GM18858 (cell line): ENCODE results near the gene ERC2.
A peak's percentile ranks its signal among the peaks of the same experiment; 100 is the strongest.

ENCODE experiments used
- ATAC-seq: cut with Tn5 transposase; IDR thresholded peaks from one replicate; pipeline ENCODE4 v1.9.1; 2021; ENCODE audit not compliant: unreplicated experiment

Gene ERC2

DNA sequence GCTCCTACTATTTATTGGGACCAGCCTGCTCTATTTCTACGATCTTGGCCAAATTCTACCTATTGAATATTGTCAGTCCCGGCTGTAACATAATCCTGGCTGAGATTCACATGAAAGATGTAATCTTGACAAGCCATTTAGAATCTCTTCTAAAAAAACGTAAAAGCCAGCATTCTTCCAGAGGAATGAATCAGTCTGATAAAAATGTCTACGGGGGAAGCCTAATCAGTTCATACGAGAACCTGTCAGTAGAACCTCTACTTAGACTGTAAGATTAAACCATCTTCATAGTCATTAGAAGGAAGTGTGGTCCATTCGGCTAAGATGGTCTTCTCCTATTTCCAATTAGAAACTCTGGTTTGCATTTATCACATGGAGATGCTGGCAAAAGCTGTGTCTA, 833.9 kb downstream of the ERC2 start:
- ATAC-seq = no peak

DNA sequence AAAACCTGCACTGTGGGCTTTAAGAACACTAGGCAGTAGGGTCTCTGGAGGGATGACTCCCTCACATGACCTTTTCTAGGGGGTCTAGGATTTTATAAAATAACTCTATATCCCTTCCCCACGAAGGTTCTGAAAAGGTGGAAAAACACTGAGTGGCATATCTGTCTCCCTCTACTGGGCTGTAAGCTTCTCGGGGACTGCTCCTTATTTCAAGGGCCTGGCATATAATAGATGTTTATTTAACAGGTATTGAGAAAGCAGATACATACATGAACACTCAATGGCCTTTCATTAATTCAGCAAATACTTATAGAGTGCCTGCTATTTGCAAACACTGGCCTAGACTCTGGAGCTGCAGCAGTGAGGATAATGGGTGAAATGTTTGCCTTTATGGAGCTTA, 834.9 kb downstream of the ERC2 start:
- no peak for ATAC-seq

DNA sequence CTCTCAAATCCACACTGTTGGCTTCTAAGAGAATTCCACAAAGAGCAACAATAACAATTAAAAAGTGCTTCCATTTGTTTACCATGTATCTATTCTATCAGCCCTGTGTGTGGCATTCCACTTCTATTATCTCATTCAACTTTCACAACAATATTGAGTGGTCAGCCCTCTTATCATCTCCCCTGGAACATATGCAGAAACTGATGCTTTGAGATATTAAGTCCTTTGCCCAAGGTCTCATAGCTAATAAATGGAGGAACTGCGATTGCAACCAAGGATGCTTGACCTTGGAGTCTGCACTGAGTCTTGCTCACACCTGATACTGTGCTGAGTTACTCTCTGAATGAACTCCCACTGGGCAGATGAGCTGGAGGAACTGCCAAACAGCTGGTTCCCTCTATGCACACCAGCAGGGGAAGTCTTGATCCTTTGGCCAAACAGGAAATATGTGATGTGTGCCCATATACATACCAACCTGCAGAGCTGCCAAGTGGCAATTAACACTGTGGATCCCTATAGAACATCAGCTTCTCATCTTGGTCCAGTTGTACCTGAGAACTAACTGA, 836.4 kb downstream of the ERC2 start:
- no peak for ATAC-seq

DNA sequence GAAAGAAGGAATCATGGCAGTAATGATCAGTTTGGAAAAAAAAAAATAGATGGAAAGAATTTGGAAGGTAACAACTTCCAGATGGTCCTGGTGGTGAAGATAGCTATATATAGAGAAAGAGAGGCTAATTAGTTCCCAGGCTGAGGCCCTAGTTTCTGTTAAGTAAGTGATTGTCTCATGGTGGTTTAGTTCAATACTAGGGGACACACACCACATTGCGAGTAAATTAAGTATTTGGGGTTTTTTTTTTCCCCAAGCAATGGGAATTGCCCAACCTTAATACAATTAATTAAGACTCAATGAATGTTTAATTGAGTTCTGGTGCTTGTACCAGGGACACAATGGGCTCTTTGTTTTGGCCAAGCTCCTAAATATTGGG, 837.4 kb downstream of the ERC2 start:
- no peak for ATAC-seq

DNA sequence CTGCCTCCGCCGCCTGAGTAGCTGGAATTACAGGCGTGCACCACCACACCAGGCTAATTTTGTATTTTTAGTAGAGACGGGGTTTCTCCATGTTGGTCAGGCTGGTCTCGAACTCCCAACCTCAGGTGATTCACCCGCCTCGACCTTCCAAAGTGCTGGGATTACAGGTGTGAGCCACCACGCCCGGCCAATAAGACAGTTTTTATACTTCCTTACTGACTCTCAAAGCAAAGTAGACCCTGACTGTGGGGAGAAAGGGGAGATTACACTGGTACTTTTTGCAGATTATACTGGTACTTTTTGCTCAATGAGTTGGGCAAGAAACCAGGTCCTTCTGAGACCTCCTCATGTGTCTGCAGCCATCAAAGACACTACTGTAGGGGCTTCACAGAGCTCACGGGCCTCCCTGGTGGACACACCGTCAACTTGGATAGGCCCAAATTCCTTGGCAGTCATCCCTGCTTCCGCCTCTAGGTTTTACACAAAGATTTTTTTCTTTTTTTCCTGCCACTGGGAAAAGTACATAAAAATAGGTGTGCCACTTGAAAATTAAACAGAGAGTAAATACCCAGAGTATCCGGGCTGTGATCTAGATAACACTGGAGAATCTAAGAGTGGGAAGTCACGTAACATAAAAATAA, 837.9 kb downstream of the ERC2 start:
- ATAC-seq = no peak

DNA sequence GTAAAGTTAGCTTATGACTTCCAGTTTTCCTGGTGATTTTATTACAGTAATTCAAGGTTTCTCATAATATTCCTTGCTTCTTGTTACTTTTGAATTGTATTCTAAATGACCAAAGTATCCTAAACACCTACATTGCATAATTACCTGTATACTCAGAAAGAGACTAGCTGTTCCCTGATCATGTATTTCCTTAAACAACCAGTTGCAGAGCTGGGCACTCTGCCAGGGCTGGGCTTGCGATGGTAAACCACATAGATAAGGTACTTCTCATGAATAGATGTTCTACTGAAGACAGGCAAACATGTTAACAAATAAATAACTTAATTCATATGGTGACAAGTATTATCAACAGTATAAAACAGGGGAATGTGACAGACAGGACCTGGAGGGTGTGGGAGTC, 838.8 kb downstream of the ERC2 start:
- ATAC-seq = no peak

DNA sequence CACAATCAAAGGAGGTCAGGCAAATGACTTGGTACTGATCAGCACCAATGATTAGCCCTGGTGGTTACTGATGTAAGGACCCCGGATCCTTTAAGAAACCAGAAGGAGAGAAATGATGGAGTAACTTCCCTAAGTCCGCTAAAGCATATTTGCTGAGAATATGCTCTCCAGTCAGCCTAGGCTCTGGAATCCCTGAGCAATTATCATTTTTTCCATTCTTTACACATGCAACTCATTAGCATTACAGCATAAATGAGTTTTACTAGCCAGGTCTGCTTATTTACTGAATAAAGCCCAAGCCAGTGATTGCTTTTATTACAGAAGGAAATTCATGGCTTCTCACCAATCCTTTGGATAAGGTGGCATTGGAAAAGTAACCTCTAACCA, 842.0 kb downstream of the ERC2 start:
- ATAC-seq = no peak

DNA sequence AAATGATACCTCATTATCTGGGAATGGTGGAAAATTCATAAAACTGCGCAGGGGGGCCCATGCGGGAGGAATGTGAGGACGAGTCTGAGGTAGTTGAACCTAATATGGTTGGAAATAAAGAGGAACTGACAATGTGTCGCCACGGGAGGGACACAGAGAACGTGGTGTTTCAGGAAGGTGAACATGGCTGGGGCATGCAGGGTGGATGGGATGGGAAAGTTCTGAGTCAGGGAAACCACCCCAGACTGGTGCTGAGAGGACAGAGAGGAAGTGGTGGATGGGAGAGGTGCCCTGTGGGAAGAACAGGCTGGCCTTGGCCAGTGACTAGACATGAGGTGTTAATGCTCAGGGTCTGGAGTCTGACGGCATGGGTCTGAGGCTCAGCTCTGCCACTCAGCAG, 844.0 kb downstream of the ERC2 start:
- no peak for ATAC-seq

DNA sequence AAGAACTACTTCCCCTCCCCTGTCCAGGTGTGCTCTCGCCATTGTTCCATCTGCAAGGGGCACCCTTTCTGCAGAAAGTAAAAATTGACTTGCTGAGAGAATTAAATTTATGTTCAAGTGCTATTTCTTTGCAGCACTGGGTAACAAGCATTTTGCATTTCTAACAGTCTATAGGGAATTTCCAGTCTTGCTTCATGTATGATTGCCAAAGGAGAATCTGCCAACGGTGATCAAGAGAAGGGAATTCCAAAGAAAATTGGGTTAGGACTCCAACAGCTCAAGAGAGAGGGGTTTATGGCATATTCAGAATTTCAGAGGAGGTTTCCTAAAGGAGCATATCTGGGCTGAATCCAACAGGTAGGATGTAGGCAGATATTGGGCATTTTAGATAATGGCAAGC, 844.5 kb downstream of the ERC2 start:
- ATAC-seq = no peak

DNA sequence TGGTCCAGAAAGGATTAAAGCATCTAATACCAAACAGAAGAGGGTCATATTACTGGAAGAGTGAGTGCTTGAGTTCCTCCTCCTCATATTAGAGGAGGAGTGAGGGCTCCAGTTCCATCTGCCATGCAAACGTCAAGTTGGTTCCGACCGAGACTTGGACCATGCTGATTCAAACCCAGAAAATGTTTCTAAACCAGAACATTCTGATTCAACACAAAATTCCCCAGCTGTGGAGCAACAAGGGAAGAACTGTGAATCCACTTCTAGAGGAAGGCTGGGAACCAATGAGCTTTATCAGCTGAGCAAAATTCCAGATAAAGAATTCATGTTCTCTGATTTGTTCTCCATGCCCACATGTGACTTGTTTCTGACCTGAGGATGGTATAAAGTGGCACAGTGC, 845.5 kb downstream of the ERC2 start:
- no peak for ATAC-seq

DNA sequence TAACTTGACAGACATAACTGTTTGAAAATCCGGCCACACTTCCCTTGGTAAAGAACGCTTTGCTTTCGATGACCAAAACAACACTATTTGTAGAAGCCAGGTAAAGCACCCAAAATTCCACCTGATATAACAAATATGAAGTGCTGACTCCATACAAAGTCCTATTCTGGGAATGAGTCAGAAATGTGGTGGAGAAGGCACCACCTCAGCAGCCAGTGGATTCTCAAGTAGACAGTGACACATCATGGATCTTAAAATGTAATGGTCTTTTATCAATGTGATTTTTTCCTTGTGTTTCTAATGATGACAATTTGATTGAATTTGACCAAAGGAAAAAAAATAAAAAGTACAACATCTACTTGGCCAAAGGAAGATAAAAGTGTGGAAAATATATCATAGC, 846.2 kb downstream of the ERC2 start:
- no peak for ATAC-seq

DNA sequence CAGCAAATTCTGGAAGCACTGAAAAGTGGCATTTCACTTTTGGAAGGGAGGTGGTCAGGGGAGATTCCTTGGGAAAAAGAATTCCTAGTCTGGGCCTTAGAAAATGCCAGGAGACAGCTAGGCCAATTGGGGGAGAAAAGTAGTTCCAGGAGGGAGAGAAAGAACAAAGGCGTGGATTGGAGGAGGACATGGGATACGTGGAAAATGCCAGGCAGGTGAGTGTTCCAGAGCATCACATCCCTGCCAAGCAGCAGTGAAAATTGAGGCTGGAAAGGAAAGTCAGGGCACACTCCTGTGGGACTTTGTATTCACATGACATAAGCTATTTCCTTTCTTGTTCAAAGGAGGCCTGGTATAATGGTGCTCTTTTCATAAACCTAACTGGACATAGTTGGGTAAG, 846.6 kb downstream of the ERC2 start:
- no peak for ATAC-seq

DNA sequence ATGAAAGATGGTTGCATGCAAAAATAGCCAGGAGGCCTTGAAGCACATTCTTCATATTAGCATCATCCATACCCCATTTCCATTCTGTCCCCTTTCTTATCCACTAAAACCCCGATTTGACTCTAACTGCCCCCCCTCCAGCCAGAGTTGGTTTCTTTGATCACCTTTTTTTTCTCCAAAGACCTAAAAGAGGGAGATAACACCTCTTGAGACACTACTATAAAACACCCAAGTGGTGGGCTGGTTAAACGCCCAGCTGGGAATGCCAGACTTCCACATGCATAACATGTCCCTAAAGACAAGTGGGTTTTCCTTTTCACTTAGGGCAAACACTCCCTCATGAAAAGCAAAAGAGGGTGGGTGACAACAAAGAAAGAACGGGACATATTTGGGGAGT, 847.2 kb downstream of the ERC2 start:
- ATAC-seq = no peak

DNA sequence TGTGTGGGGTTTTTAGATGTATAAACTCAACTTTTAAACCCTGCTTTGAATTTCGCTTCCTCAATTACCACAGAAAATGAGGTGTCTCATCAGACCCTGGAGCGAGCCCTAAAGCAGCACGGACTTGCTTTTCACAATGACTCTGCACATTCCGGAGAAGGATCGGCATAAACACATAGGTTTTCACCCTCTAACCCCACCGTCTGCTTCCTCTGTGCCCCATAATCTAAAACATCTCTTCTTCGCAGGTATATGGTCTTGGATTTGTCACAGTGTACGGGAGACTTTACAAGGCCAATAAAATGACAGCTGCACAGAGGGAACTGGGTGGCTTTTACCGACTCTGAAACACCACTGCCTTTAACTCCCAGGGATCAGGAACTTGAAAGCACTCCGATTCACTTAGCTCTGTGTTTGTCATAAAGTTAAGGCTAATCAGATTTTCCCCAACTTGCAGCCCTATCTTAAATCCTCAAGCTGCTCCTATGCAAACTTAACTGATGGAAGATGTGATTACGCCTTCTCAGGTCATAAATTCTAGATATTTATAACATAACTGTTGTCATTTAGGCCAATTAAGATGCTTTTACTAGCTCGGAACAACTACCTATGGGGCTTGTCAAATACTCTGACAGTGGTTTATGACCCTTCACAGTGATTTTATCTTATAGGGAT, 847.8 kb downstream of the ERC2 start:
- no peak for ATAC-seq

DNA sequence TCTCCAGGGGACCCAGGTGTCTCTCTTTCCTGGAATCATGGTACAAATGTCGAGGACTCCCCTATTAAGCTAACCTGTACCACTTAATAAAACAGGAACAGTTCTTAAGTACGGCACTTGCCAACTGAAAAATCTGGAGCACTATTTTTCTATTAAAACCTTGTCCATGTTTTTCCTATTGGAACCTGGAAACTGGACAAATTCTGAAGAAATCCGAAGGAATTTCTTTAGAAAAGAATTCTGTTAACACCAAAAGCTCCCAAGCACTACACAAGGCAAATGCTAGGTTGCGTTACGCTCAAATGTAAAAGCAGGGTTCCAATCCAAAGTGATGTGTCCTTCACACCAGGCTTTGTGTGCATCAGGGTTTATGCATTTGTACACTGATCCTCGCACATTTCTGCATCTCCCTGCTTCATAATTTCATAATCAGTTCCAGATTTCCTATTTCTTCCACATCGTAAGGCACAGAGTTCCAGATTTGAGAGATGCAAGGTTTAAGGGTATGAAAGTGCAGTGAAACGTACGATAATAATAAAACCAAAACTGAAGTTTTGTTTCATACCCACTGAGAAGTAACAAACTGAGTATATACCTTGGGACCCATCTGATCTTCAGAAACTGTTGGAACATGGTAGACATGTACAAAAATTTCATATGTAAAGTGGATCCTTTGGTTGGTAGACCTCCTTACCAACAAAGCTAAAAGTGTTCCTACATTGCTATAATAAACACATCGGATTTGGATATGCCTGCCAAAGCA, 849.0 kb downstream of the ERC2 start:
- peak; percentile 55 for ATAC-seq

DNA sequence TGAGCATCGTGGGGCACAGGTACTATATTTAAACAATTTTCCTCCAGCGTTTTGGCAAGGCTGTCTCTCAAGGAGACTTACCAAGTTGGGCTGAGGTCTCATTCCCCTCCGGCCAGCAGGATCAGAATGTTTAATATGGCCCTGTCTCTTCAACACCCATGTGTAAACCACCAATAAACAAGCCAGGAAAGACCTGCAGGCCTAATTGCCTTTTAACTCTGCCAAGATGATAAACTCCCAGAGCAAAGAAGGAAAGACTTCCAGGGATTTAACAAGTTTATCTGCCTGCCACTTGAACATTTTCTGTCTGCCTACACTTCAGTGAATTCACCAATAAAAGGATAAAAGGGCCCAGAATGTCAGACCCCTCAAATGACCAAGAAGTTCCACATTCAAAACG, 850.9 kb downstream of the ERC2 start:
- ATAC-seq = no peak

DNA sequence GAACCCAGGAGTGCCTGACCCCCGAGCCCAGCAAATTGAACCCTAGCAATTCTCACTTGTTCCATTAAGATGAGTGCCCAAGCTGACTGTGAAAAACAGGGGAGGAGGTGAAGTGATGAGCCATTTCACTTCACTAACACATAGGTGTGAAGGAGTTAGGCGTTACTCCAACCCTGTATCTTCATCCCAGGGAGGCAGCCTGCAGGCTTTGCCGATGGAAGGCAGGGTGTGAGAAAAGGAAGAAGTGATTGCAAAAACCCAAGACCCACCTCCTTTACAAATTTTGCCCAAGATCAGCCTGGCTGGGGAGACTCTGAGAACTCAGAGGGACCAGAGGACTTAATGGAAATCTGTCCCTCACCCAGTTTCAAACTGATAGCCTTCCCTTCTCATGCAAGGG, 851.5 kb downstream of the ERC2 start:
- ATAC-seq = no peak

DNA sequence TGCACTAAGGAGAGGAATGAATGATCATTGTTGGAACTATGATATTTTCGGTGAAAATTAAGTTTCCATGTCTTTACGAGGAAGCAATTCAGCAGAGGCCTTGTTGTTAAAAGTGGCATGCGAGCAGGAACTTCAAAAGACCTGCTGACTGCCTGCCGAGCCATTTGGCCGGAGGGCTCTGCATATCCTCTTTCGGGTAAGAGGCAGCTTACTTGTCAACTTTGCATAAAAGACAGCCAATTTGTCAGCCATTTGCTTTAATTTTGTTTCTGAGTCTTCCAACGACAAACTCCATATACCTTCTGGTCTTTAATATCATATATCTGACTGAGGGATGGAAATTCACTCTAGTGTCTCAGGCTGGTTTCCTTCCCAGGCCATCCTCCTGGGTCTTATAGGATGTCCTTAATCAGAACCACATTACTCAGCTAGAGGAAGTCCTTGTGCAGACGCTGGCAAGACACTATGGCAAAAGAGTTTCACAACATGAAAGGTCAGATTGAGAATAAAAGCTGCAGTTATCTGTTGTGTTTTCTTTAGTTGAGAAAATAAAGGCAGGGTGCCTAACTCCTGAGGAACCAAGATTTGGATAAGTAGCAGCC, 852.5 kb downstream of the ERC2 start:
- ATAC-seq = no peak

DNA sequence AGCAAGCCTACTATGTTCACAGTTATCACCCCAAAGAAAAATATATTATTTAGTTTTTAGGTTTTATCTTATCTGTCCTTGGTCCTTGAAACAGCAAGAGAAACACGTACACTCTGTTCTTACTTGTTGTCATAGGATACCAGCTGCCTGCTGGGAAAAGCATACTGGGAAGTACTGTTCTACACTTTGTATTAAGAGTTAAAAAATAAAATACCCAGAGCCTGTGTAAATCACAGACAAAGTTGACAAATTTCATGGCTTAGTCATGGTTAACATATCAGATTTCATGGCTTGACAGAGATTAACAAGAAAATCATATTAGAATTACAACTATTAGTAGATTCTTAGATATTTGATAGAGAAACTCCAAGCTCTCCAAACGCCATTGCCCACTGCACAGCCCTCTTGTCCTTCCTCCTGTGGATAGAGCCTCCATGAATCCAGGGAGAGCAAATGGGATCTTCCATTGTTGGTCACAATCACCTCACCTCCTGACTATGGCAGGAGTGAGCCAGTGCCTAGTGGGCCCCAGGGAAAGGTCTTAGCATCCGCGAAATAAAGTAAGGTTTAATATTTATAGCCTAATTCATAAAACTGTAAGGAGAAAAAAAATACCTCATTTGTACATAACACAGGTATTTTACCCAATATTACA, 853.1 kb downstream of the ERC2 start:
- no peak for ATAC-seq

DNA sequence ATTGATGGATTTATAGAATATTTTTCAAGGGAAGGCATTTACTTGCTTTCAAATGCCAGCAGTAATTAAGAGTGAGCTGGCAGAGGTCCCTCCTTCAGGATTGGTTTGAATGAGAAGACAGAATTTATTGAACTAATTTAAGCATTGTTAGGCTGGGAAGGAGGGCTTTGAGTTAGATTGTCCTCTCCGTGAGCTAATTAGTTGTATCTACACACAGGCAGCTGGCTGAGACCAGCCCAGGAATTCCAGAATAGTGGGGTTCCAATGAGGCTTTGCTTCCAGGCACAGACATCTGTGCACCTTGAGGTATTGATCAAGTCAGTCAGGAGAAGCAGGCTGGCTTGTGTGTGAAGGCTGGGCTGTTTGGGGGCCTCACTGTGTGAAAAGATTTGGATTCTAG, 857.1 kb downstream of the ERC2 start:
- ATAC-seq = no peak

DNA sequence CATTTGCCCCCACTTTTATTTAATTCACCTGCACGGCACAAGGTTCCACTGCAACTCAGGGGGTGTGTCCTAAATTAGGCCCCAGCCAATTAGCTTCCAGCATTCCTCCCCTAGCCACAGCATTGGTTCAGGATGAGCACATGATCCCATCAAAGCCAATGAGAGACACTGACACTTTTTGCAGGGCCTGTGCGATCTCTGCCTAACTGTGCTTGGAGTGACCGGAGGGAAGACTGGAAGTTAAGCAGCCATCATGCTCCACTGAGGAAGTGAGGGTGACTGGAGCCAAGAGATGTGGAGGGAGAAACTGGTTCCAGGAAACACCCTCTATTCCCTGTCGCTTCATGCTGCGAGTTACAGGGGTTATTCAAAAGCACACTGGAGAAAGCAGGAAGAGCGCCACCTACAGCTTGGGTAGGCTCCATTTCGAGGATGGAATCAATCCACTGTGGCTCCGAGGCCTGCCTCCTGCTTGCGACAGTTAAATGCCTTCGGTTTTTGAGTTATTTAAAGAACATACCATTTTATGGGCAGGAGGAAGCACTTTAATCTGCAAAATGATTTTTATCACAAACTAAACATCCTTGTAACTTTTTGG, 858.9 kb downstream of the ERC2 start:
- ATAC-seq = no peak
